GM18858 (cell line): ENCODE measurements around the gene TRPC3.

ENCODE experiments used
- ATAC-seq: cut with Tn5 transposase; IDR thresholded peaks from one replicate; pipeline ENCODE4 v1.9.1; 2021; ENCODE audit not compliant: unreplicated experiment

TRPC3 gene

DNA sequence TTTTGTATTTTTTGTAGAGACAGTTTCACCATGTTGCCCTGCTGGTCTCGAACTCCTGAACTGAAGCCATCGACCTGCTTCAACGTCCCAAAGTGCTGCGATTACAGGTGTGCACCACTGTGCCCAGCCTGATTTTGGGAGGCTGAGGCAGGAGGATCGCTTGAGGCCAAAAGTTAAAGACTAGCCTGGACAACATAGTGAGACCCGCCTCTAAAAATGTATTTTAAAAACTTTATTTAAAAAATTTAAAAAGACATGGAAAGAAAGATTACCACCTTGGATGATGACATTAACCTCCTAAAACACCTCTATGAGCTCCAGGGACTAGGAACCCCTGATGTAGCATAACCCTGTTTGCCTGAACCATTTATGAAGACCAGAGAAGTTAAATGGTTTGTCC lies 75.8 kb downstream of the TRPC3 start:
- ATAC-seq, result no peak

DNA sequence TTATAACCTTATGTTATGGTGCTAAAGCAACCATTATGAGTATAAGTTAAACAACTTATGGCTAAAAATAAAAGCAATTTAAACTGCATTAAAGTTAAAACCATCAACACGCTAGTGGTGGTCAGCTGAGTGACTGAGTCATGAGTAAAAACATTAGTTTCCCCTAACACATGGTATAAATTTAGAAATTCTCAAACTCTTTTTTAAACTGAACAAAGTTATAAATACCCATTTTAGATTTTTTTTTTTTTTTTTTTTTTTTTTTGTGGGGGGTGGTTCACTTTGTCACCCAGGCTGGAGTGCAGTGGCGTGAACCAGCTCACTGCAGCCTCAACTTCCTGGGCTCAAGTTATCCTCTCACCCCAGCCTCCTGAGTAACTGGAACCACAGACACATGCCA lies 76.2 kb downstream of the TRPC3 start:
- ATAC-seq, result no peak

DNA sequence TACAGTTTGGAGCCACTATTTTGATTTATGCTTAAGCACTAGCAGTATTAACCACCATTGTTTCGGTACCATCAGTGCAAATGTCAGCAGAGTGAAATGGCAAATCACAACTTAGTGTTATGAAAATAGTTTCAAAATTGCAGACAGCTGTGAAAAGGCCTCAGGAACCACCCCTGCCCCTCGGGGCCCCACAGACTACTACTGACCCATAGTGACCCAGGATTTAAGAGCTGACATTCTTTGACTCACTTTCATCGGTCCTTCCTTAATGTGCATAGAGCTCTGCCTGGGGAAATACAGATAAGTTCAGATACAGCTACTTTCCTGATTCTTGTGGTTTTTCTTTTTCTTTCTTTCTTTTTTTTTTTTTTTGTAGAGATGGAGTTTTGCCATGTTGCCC lies 78.3 kb downstream of the TRPC3 start:
- ATAC-seq, result no peak

DNA sequence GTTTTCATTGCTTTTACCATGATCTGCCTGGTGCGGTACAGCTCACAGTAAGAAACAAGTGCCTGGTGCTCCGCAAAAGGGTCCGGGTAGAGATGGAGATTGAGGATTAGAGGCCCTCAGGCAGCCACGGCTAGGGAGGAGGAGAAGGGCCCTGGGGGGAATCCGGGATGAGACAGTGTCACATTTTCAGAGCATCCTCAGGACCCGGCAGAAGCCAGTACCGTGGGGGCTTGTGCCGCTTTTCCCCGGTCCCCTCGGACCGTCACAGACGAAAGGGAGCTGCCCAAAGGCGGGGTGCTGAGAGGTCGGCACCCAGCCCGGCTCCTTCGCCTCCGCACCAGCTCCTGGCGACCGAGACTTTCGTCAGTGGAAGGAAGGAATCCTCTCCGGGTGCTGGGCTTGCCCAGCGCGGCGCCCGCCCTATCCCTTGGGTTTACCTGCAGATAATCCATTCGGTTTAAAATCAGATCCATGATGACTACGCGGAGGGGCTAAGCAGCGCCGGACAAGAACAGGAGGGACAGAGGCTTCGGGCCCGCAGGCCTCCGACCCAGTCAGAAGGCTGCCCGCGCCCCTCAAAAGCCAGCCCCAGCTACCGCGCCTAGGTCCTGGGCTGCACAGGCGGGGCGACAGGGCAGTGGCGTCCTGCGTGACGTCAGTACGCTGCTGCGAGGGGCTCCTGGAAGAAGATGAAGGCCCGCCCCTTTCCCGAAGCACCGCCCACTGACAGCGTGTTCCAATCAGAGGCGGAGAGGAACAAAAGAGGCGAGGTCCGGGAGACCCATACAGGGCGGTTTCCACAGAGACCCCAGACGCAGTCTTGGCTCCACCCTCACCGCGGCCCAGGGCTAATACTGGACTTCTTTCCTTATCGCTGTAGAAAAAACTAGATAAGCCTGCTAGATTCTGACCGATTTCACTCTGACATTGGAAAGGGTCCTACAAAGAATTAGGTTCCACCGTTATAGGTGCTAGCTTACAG lies 81.7 kb downstream of the TRPC3 start, which contains the start of gene BBS7:
Gene BBS7 (minus strand): TSS at position 634 of the 982 bp plus-strand sequence. CDS start 161 bp downstream, at position 473.
- ATAC-seq, result peak; percentile 96

DNA sequence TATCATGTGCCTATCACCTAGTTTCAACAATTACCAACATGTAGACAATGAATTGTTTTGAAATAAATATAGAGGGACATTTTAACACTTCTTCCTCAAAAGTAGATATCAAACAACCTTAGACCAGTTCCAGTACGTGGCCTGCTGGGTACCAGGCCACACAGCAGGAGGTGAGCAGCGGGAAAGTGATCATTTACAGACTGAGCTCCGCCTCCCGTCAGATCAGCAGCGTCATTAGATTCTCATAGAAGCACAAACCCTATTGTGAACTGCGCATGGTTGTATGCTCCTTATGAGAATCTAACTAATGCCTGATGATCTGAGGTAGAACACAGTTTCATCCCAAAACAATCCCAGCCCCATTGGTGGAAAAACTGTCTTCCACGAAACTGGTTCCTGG lies 88.1 kb downstream of the TRPC3 start:
- no peak for ATAC-seq

DNA sequence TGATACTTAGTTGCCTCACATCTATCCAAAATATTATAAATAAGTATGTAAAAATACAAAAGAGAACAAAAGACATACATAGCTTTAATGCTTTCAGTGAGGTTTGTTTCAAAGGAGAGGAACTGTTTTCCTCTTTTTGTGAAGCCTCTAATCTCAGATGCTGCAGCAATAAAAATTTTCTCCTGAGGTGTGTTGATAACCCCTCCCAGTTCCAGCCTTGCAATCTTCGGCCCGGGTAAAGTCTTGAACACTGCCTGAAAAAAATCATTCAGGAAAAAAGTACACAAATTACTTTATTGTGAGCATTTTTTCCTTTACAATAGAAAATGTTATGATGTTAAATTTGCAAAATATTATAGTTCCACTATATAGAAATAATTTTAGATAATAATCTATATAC lies 90.4 kb downstream of the TRPC3 start:
- no peak for ATAC-seq

DNA sequence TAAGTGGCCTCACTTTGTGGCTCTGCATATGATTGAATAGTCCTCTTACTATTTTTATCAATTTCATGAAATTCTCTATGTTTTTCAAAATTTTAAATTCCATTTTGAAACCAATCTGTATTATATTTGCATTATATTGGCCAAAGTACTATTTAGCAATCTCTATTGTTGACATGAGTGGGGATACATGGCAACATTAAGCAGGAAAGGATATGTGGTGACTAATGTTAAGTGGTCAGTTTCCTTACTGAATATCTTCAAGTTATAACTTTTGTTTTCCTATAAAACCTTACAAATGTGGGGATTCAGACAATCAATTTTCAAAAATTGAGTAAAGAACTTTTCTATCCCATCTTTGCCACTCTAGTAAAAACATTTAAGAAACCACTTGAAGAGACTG lies 91.7 kb downstream of the TRPC3 start:
- no peak for ATAC-seq

DNA sequence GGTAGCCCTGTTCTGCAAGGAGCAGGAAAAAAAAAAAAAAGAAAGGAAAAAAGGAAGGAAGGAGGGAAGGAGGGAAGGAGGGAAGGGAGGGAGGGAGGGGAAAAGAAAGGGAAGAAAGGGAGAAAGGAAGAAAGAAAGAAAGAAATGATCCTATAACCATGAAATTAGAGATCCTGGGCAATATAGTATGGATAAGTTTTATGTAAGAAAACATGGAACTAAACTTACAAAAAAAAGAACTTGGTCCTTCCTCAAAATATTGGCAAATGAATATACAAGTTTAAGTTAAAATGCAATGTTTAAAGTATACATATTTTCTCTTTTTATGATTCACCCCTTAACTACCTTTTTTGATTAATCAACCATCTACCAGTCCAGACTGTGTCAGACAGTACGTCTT lies 100.5 kb downstream of the TRPC3 start:
- no peak for ATAC-seq

DNA sequence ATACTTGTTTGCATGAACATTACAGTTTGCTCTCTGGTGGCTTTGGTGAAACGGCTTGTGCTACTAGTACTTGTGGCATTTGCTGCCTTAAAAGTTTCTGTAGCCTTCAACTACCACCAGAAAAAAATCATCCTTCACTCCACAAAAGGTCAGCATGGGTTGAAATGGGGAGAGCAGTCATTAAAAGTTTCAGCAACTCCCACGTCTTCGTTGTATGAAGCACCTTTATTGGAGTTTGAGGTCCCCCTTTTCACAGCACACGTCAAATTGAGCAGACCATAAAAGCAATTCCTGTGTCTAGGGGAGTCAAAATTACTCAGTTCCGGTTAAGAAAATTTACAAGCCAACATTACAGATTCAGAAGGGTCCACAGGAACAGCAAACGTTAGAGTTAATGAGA lies 105.2 kb downstream of the TRPC3 start:
- no peak for ATAC-seq

DNA sequence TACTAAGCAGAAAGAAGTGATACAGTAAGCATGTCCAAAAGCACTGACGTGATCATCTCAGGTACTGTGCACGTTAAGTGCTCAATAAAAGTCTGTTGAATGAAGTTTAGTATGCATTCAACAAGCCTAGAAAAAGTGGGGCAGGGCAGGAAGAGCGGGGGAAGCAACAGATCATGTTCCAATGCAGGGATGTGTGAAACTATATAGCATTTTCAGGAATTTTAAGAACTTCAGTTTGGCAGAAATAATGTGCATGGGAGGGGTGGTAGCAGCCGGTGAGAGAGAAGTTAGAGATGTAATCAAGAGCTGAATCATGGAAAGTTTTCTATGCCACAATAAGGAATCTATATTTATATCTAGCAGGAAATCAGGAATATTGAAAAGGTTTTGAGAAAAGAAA lies 109.0 kb downstream of the TRPC3 start:
- no peak for ATAC-seq

DNA sequence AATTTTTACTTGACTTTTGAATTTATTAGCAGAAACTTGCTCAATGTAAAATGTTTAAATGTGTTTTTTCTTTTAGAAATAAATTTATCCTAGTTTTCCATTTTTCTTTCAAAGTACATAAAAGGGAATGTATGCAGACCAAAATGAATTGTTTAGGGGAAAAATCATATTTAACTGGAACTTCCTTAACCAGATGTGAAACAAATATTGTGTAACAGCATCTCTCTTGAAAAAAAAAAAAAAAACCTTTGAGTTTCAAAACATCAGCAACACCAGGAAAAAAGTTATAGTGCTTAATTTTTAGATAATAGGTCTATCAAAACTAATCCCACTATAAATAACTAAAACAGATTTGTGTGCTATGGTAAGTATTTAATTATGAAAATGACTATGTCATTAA lies 113.7 kb downstream of the TRPC3 start:
- ATAC-seq, result no peak

DNA sequence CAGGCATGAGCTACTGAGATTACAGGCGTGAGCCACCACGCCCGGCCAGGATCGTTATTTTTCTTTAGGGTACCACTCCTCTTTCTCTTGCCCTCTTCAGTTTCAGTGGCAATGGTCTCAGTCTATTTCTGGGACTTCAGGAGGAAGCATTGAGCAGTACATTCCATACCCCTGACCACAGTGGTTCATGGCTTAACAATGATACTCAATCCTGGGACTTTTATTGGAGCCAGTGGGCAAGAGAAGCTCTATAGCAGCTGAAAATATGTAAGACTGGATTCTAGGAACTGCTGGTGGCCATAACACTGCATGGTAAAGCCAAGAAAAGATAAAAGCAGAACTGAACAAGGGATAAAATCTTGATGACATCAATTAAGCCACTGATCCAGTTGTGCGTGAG lies 122.3 kb downstream of the TRPC3 start:
- no peak for ATAC-seq
